Stimulated activated CD4-positive, alpha-beta T cell treated with anti-CD3 and anti-CD28 coated beads, Interleukin-2, amount 100 ng/mL, for 24 hours (primary cell): Measurements from ENCODE around the gene KCNQ1OT1.

Experiments used
- DNase-seq, 2 donors: peaks; one replicate each; pipeline ENCODE4 v3.0.0-alpha.2; 2020

KCNQ1OT1 gene

GRCh38 chr11:2686360-2687222 is 13.2 kb downstream of the KCNQ1OT1 start:
- DNase-seq = no peak

GRCh38 chr11:2685566-2686359 is 14.0 kb downstream of the KCNQ1OT1 start:
- no peak for DNase-seq

GRCh38 chr11:2685051-2685450 is 14.7 kb downstream of the KCNQ1OT1 start:
- DNase-seq = no peak

- DNase-seq = no peak
Observed at GRCh38 chr11:2684581-2684980, 15.2 kb downstream of the KCNQ1OT1 start.

GRCh38 chr11:2683806-2684205 is 16.0 kb downstream of the KCNQ1OT1 start:
- no peak for DNase-seq

GRCh38 chr11:2681408-2682145 is 18.2 kb downstream of the KCNQ1OT1 start:
- no peak for DNase-seq

GRCh38 chr11:2679011-2679676 is 20.6 kb downstream of the KCNQ1OT1 start:
- DNase-seq = no peak

GRCh38 chr11:2678396-2678795 is 21.4 kb downstream of the KCNQ1OT1 start:
- no peak for DNase-seq

GRCh38 chr11:2677127-2677526 is 22.7 kb downstream of the KCNQ1OT1 start:
- DNase-seq = no peak

GRCh38 chr11:2675540-2675939 is 24.3 kb downstream of the KCNQ1OT1 start:
- no peak for DNase-seq

- DNase-seq = no peak
Observed at GRCh38 chr11:2674658-2675131, 25.1 kb downstream of the KCNQ1OT1 start.

- no peak for DNase-seq
Observed at GRCh38 chr11:2673871-2674471, 25.8 kb downstream of the KCNQ1OT1 start.

GRCh38 chr11:2673250-2673610 is 26.6 kb downstream of the KCNQ1OT1 start:
- DNase-seq = peak in 1 of 2 donors; percentile 3

GRCh38 chr11:2672553-2673249 is 27.1 kb downstream of the KCNQ1OT1 start:
- DNase-seq = peak in 1 of 2 donors; percentile 13

- DNase-seq = peak in 1 of 2 donors; percentile 6
Observed at GRCh38 chr11:2671748-2672147, 28.0 kb downstream of the KCNQ1OT1 start.

- DNase-seq = peak in 1 of 2 donors; percentile 6
Observed at GRCh38 chr11:2670541-2671100, 29.2 kb downstream of the KCNQ1OT1 start.

GRCh38 chr11:2669634-2670469 is 29.9 kb downstream of the KCNQ1OT1 start:
- peak in 1 of 2 donors; percentile 12 for DNase-seq

- DNase-seq = peak in 1 of 2 donors; percentile 8
Observed at GRCh38 chr11:2668876-2669275, 30.9 kb downstream of the KCNQ1OT1 start.

GRCh38 chr11:2667940-2668339 is 31.9 kb downstream of the KCNQ1OT1 start:
- no peak for DNase-seq
